Glomerular visceral epithelial cell (primary cell): ENCODE measurements around the gene RASSF5.

Source experiments
- DNase-seq: peaks from one replicate; pipeline ENCODE4 v3.0.0-alpha.2; 2016; ENCODE audit errors: extremely low spot score

RASSF5 gene

GRCh38 chr1:206514813-206515387 is 7.6 kb downstream of the RASSF5 start:
- DNase-seq: no peak

- no peak for DNase-seq
These were observed 9.3 kb downstream of the RASSF5 start for GRCh38 chr1:206516728-206516990.

- DNase-seq: no peak
These were observed 10.5 kb downstream of the RASSF5 start for GRCh38 chr1:206517784-206518183.

- no peak for DNase-seq
These were observed 10.9 kb downstream of the RASSF5 start for GRCh38 chr1:206518206-206518605.

GRCh38 chr1:206518743-206519142 is 11.4 kb downstream of the RASSF5 start:
- no peak for DNase-seq

GRCh38 chr1:206521127-206521526 is 13.8 kb downstream of the RASSF5 start:
- no peak for DNase-seq

- no peak for DNase-seq
These were observed 14.5 kb downstream of the RASSF5 start for GRCh38 chr1:206521694-206522402.

- DNase-seq: no peak
These were observed 17.5 kb downstream of the RASSF5 start for GRCh38 chr1:206524739-206525364.

GRCh38 chr1:206526064-206526911 is 19.0 kb downstream of the RASSF5 start:
- DNase-seq: no peak

GRCh38 chr1:206529425-206529824 is 22.1 kb downstream of the RASSF5 start:
- DNase-seq: no peak

GRCh38 chr1:206532368-206532767 is 25.0 kb downstream of the RASSF5 start:
- no peak for DNase-seq

GRCh38 chr1:206534552-206534951 is 27.2 kb downstream of the RASSF5 start:
- DNase-seq: no peak

- DNase-seq: no peak
These were observed 28.5 kb downstream of the RASSF5 start for GRCh38 chr1:206535853-206536188.

GRCh38 chr1:206537141-206537540 is 29.8 kb downstream of the RASSF5 start:
- peak; percentile 33 for DNase-seq

- DNase-seq: no peak
These were observed 30.9 kb downstream of the RASSF5 start for GRCh38 chr1:206538086-206538770.

- no peak for DNase-seq
These were observed 31.7 kb downstream of the RASSF5 start for GRCh38 chr1:206538901-206539640.

- DNase-seq: no peak
These were observed 32.9 kb downstream of the RASSF5 start for GRCh38 chr1:206540044-206540780.

- no peak for DNase-seq
These were observed 34.0 kb downstream of the RASSF5 start for GRCh38 chr1:206541236-206541833.

- peak; percentile 66 for DNase-seq
These were observed 37.4 kb downstream of the RASSF5 start for GRCh38 chr1:206544562-206545257.

- no peak for DNase-seq
These were observed 38.0 kb downstream of the RASSF5 start for GRCh38 chr1:206545351-206545750.
